GM18951 (cell line): ENCODE data around the gene CPNE4.

Experiments
- POLR2A ChIP-seq: IDR thresholded peaks from 4 replicates; pipeline ENCODE4 v1.6.1; 2011; ENCODE audit warnings: mild to moderate bottlenecking; ENCODE audit not compliant: insufficient read length, insufficient read depth; ENCODE audit errors: extremely low read depth
- in situ Hi-C: fragments of 300-500 bp; cut with MboI; formaldehyde crosslinking; loops from one replicate; pipeline ENCODE4 v1.12.0; 2022; ENCODE audit warnings: low sequenced_read_pairs, mixed read lengths, inconsistent platforms; ENCODE audit not compliant: unreplicated experiment

CPNE4 gene

DNA sequence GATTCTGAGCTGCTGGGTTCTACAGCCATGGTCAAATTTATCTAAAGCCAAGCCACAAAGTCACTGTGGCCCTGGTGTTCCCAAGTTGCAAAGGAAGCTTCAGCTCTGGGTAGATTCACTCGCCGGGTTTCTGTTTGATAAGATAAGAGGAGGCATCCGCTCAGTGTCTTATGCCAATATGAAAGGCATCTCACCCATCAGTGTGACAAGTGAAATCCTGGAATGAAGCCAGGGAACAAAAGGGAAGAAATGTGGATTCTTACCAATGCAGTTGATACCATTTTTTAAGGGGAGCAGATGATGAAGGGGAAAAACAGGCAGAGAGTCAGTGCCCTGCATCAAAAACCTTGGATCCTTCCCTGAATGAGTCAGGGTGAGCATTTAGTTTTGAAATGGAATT lies 2.8 kb upstream of the CPNE4 start:
- in situ Hi-C loops: loop anchor here (25.0 kb wide), 2 partner anchors 800 to 1000 kb away; partner anchors contain the start of genes ASTE1 and NEK11
- TF ChIP-seq POLR2A: no peak

- in situ Hi-C loops: loop anchor here (25.0 kb wide), 2 partner anchors 800 to 1000 kb away; partner anchors contain the start of genes ASTE1 and NEK11
Measured at GRCh38 chr3:132037056-132037455, 2.2 kb upstream of the CPNE4 start.

GRCh38 chr3:132034097-132034485 lies 723 bp downstream of the CPNE4 start:
- in situ Hi-C loops: loop anchor here (25.0 kb wide), 2 partner anchors 797 to 997 kb away; partner anchors contain the start of genes ASTE1 and NEK11
- no peak for TF ChIP-seq POLR2A

More at GRCh38 chr3:132037056-132037455, 2.2 kb upstream of the CPNE4 start:
- no peak for TF ChIP-seq POLR2A

GRCh38 chr3:132033471-132033870 lies 1.3 kb downstream of the CPNE4 start:
- in situ Hi-C loops: loop anchor here (25.0 kb wide), 2 partner anchors 796 to 996 kb away; partner anchors contain the start of genes ASTE1 and NEK11
- TF ChIP-seq POLR2A: no peak

- TF ChIP-seq POLR2A: no peak
- in situ Hi-C loops: loop anchor here (25.0 kb wide), 2 partner anchors 796 to 996 kb away; partner anchors contain the start of genes ASTE1 and NEK11
Measured at GRCh38 chr3:132032959-132033358, 1.9 kb downstream of the CPNE4 start.

DNA sequence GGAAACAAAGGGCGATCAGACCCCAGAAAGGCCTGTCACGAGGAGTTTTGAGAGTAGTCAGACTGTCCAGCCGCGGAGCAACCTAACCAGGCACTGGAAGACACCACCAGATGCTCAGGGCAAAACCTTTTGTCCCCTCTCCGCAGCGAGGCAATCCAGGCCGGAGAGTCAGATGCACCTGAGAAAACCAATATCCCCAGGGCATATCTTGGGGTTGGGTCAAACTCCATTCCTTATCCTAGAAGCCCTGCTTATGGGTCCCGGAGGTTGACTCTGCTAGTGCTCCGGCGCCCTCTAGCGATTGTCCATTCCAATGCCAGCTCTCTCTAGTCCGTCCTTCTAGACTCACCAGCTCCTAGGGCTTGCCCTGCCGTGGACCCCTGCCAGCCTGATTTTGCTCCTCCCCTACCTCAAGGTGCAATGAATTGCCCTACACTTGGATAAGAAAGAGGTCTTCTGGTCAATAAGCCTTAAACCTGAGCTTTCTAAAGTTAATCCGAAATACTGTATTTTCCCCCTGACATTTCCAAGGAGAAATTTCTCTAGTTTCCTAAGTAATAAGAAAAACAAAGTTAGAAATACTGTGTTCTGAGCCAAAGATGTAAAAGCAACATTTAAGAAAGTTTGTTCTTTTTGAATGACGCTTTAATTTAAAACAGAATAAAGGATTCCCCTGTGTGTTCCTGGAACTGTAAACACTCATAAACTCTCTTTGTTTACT lies 5.5 kb downstream of the CPNE4 start:
- in situ Hi-C loops: loop anchor here (25.0 kb wide), 2 partner anchors 792 to 992 kb away; partner anchors contain the start of genes ASTE1 and NEK11
- no peak for TF ChIP-seq POLR2A

GRCh38 chr3:132022914-132023313 lies 11.9 kb downstream of the CPNE4 start:
- TF ChIP-seq POLR2A: no peak
- in situ Hi-C loops: loop anchor here (5.0 to 25.0 kb wide), 2 partner anchors 236 to 486 kb away; no protein-coding TSS in a partner anchor

GRCh38 chr3:132020058-132020457 lies 14.8 kb downstream of the CPNE4 start:
- in situ Hi-C loops: loop anchor here (5.0 to 25.0 kb wide), 2 partner anchors 233 to 483 kb away; no protein-coding TSS in a partner anchor
- no peak for TF ChIP-seq POLR2A

DNA sequence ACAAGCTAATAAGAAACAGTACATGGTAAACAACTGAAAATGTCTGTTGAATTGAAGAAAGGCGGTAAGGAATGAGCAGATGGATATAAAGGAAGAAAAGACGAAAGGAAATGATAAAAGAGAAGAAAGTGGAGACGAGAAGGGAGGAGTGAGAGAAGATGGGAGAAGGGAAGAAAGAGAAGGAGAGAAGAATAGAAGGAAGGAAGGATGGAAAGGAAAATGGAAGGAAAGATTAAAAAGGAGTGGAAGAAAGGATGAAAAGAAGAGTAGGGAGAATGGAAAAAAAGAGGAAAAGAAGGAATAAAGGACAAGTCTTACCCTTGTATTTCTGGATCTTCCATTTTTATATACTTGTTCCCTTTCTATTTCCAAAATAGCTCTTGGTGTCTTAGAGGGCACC lies 17.7 kb downstream of the CPNE4 start:
- in situ Hi-C loops: loop anchor here (25.0 kb wide), 1 partner anchor 480 kb away; no protein-coding TSS in a partner anchor

DNA sequence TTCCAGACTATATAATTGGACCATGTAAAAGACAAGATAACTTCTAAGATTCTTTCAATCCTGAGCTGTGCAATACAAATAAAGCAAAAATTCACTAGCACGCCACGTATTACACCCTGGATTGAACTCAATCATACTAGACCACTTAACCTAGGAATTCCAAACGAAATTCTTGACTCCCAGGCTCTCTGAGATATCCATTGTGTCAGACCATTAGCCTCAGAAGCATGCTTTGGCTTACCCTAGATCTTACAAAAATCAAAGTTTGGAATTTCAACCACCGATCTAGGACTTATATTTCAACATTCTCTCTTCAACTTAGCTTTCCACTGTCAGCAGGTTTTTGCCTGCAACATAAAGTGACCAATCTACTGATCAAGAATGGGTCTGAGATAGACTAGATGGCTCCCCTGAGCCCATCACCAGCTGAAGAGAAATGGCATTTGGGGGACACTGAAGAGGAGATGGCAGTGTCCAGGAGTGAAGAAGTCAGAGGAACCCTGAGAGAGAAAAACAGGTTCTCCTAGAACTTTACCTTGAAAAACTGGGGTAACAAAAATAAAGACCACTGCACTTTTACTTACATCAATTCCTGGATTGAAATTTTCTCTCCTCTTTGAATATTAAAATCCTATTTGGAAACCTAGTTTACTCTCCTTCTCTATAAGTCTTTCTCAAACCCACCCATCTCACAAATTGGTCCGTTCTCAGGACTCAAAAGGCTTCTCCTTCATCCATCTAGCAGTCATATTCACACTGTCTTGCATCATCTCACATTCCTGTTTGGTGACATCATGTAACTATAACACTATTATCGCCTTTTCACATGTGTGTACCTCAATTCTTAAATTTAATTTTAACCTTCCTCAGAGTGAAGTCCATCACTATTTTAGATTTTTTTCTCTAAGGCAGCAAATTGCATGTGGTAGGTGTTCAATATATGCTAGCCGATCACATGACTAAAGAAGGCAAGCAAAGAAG lies 18.5 kb downstream of the CPNE4 start:
- TF ChIP-seq POLR2A: no peak
- in situ Hi-C loops: loop anchor here (25.0 kb wide), 1 partner anchor 479 kb away; no protein-coding TSS in a partner anchor

More for the DNA sequence above, 17.7 kb downstream of the CPNE4 start:
- no peak for TF ChIP-seq POLR2A

GRCh38 chr3:132014105-132014504 lies 20.7 kb downstream of the CPNE4 start:
- no peak for TF ChIP-seq POLR2A
- in situ Hi-C loops: loop anchor here (25.0 kb wide), 1 partner anchor 477 kb away; no protein-coding TSS in a partner anchor

DNA sequence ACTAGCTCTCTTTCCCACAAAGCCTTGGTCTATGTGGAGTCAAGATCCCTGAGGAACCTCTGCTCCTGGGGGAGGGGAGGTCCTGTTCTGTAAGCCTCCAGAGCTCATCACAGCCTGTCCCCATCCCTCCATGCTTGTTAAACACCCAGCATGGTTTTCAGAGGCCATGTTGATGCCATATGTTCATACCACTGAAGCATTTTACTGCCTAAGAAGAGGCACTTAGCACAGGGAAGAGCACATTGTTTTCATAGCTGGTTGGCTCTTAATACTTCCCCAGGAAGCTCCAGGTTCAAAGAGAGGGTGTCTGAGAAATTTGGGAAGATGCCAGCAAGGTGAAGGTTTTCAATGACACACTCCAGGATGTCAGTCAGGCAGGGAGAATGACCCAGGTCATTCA lies 25.6 kb downstream of the CPNE4 start:
- in situ Hi-C loops: loop anchor here (25.0 kb wide), 1 partner anchor 472 kb away; no protein-coding TSS in a partner anchor

DNA sequence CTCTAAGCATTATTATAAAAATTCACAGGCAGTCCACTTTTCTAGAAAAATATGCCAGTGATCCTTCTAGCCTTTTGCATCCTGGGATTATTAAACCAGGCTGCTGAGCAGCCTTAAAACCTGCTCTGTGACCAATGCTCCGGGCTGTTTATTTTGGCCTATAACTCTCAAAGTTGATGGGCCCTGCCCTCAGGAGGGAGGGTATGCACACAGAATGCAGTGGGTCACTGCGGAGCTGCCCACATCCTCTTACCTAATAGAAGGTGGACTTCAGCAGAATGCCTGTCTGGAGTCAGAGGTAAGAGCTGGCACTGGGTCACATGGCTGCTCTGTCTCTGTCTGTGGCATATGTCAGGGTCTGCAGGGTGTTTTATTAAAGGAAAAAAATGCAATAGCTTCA lies 26.0 kb downstream of the CPNE4 start:
- in situ Hi-C loops: loop anchor here (25.0 kb wide), 1 partner anchor 472 kb away; no protein-coding TSS in a partner anchor

More for the DNA sequence above, 25.6 kb downstream of the CPNE4 start:
- TF ChIP-seq POLR2A: no peak

GRCh38 chr3:132007617-132008016 lies 27.2 kb downstream of the CPNE4 start:
- in situ Hi-C loops: loop anchor here (25.0 kb wide), 1 partner anchor 470 kb away; no protein-coding TSS in a partner anchor
- TF ChIP-seq POLR2A: no peak

More for the DNA sequence above, 26.0 kb downstream of the CPNE4 start:
- TF ChIP-seq POLR2A: no peak
